GM12872 (cell line): Measurements from ENCODE around the gene MAJIN.

Source experiments
- TF ChIP-seq, protein P1 (sequence below): IDR thresholded peaks from 3 replicates; pipeline ENCODE4 v1.5.1; 2011; ENCODE audit warnings: low read depth, mild to moderate bottlenecking, low read length, moderate library complexity; ENCODE audit not compliant: insufficient read depth

Gene MAJIN

DNA sequence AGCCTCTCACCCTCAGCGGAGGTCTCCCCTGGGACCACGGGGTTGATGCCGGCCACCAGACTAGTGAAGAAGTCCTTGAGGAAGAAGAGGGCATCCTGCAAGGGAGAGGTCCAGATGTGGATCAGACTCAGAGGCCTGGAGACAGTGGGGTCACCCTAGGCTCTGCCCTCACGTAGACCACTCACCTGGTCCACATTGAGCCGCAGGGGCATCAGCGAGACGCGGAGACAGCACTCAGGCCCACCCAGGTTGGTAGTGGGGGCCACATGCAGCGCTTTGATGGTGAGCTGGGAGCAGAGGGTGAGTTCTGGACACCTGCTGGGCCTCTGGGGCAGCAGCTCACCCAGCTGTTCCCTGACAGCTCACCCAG, 73.8 kb downstream of the MAJIN start:
- TF ChIP-seq, protein P1, sequence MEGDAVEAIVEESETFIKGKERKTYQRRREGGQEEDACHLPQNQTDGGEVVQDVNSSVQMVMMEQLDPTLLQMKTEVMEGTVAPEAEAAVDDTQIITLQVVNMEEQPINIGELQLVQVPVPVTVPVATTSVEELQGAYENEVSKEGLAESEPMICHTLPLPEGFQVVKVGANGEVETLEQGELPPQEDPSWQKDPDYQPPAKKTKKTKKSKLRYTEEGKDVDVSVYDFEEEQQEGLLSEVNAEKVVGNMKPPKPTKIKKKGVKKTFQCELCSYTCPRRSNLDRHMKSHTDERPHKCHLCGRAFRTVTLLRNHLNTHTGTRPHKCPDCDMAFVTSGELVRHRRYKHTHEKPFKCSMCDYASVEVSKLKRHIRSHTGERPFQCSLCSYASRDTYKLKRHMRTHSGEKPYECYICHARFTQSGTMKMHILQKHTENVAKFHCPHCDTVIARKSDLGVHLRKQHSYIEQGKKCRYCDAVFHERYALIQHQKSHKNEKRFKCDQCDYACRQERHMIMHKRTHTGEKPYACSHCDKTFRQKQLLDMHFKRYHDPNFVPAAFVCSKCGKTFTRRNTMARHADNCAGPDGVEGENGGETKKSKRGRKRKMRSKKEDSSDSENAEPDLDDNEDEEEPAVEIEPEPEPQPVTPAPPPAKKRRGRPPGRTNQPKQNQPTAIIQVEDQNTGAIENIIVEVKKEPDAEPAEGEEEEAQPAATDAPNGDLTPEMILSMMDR, result no peak

DNA sequence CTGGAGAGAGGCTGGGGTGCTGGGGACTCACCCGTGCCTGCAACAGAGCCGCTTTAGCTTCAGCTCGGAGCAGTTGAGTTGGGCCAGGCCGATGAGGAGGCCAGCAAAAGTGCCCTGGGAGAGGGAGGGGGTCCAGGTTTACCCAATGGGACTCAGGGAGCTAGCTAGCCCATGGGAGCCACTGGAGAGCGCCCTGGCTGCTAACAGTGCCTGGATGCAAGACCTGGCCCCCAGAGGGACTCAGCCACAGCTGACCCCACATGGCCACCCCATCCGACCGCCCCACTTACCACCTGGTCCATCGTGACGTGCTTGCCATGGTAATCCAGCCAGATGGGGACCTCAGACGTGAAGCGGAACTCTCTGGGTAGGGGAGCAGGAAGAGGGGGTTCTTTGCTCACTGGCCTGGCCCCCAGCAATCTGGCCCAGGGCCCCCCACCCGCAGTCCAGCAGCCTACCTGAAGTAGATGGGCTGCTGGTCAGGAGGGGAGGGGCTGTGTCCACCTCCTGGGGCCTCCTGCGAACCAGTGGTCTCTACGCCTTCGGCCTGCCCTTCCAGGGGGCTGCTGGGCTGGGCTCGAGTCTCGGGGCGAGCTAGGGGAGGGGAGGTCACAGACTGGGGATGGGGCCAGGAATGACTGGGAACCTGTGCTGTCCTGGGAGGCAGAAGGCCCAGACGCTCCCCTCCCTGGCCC, 74.4 kb downstream of the MAJIN start:
- TF ChIP-seq, protein P1, result no peak

DNA sequence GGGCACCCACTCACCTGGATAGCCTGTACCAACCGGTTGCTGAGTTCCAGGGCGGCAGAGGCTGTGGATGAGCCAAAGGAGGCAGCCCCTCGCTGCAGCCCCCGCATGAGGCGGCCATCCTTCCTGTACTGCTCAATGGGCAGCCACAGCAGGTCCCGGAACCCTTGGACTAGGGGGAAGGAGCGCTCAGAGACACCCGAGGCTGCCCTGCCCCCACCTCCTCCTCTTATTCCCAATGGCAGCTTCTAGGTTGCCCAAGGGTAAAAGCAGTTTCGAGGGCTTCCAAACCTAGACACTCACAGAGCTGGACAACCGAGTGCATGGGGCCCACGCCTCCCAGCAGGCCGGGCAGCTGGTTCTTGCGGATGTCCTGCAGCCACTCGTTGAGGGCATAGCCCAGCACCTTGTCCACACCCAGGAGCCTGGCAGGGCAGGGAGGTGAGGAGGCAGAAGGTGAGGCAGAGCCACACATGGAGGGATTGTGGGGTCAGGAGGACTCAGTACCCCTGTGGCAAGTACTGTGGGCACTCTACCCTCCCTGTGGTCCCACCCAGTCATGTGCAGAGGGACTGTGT, 75.4 kb downstream of the MAJIN start:
- TF ChIP-seq, protein P1, result no peak

DNA sequence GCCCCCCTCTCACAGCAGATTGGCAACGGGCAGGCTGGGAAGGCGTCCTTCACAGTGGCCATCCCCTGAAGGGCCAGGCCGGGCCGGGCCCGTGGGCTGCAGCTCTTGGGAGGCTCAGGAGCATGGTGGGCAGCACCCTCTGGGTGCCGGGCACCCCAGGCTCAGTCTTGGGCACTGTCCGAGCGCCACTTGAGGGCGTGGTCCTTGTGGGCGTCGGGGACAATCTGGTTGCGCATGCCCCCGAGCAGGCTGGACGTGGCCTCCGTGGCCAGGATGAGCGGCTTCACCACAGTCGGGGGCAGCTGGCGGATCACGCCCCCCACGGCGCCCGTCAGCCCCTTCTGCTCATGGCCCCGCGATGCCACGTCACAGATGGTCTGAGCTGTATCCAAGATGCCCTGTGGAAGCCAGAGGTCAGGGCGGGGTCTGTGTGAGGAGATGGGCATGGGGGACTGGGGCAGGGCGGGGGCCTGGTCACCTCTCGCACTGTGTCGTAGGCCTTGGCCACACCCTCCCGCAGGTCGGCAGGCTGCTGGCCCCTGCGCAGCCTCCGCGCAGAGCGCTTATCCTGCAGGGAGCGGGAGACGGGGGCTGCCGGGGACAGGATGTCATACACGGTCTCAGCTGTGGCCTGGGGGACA, 77.0 kb downstream of the MAJIN start:
- TF ChIP-seq, protein P1, result no peak

DNA sequence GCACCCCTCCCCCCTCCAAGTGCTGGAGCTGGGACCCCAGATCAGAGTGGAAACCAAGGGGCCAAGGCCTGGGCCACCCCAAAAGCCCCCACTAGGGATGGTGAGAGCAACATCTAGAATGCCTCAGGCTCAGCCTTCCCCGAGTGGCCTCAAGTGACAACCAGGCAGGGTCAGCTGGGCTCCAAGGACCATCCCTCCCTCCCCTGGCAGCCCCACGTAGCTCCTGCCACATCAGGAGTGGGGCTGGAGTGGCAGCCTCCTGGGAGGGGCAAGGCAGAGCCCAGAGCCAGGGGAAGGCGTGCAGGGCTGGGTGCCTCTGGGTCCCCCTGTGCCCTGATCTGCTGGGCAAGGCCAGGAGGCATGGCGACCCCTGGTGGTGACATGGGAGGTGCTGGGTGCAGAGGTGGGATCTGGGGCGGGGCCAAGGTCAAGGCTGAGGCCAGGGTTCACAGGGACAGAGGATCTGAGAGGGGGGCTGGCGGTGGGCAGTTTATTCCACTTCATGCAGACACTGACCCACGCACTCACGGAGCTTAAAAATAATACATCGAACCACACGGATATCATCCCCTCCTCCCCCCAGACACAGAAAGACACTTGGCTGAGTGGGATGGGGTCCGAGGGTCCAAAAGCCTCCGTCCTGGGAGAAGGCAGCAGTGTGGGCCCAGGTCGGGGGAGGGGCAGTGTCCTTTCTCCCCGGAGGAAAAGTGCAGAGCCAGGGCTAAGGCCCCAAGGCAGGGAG, 77.7 kb downstream of the MAJIN start:
- TF ChIP-seq, protein P1, result peak; percentile 93

DNA sequence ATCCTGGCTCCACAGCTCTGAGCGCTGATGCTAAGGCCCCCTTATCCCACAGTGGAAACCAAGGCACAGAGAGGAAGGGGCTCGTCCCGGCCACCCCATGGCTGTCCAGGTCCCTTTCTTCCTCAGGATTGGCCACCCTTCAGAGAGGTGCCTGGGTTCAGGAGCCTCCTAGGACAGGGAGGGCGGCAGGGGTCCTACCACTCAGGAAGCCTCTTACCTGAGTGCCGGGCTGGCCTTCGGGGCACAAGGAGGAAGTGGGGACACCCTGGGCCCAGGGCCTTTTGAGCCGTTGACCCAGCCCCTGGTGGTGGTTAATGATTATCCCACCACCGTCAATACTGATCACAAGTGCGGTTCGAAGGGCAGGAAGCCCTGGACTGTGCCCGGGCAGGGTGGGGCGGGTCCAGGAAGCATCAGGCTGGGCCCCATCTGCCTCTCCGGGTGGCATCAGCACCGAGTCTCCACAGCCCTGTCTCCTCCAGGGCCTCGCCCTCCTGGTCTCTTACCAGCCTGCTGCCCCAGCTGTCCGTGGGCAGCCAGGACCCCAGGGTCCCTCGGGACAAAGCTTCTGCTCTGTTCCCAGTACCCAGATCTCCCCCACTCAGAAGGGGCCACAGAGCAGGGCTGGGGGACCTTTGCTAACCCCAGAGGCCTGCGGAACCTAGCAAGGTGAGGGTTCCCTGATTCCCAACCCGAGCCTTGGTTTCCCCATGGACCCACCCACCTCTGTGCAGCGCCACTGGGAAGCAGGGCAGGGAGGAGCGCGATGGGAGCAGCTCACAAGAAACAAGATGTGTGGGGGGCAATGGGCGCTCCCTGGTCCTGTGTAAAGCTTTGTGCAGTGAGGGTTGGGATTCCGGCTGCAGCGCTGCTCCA, 78.5 kb downstream of the MAJIN start:
- TF ChIP-seq, protein P1, result no peak
